Astrocyte (in vitro differentiated cells and primary cell): ENCODE measurements around the gene PCBP2.

Source experiments
- CTCF ChIP-seq: IDR thresholded peaks from 2 replicates; pipeline ENCODE4 v1.5.1; 2011; ENCODE audit warnings: low read depth, mild to moderate bottlenecking, inconsistent platforms, low read length, moderate library complexity; ENCODE audit not compliant: insufficient read depth
- EZH2 ChIP-seq: IDR thresholded peaks from 2 replicates; pipeline ENCODE4 v1.6.1; 2012; ENCODE audit warnings: mild to moderate bottlenecking, low read length, inconsistent platforms; ENCODE audit not compliant: insufficient read depth

- no peak for TF ChIP-seq CTCF
- no peak for TF ChIP-seq EZH2
Observed at GRCh38 chr12:53478865-53479264, 27.0 kb downstream of the PCBP2 start.
